Right renal pelvis (tissue), 4 donors: ENCODE results near the gene ANXA6. TPM values are rescaled to one million over a fixed set of nuclear protein-coding genes. Genes with fewer than 3 reads are reported as not detected.

ENCODE experiments used
- DNase-seq, 4 donors: peaks; one replicate each; pipeline ENCODE4 v3.0.0-alpha.2; 2013; ENCODE audit warnings: low read depth in 4 of 4, low spot score in 3 of 4, missing footprints in 1 of 4
- polyA plus RNA-seq, 4 donors: library from polyadenylated mRNA; unstranded; fragments of 120-200 nt; gene quantifications; one replicate each; pipeline ENCODE4 v1.2.1, GENCODE V29; 2013; ENCODE audit not compliant: insufficient read length in 4 of 4

Gene ANXA6
- polyA plus RNA-seq, 4 donors: 135 to 151 (median 140) TPM

DNA sequence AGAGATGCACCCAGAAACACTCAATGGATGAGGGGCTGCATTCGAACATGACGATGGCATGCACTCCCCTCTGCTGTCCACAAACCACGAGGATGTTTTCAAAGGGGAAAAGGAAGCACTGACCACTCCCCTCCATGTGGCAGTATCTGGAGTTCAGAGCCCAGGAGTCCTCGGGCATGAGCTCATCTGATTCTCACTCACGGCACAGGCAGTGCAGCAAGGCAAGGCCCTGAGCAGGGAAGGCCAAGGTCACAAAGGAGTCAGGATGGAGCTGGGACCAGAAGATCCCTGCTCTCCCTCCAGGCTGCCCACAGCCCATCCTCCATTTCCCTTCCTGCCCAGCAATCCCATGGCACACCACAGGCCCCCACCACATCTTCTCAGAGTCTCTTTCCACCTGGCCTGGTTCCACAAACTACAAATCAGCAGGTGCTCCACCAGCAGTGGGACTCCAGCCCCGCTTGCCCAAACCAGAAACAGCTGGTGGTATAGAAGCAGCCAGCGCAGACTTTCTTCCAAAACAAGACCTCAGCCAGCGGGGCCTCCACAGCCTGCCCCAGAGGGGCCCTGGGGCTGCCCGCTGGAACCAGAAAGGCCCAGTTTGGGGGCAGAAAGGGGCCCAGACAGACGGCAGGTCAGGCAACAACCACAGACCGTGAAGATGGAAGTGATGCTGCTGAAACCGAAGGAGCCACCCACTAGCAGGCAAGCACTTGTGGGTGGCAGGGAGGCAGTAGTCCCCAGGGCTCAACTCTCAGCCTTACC, 89.0 kb downstream of the ANXA6 start:
- no peak for DNase-seq

DNA sequence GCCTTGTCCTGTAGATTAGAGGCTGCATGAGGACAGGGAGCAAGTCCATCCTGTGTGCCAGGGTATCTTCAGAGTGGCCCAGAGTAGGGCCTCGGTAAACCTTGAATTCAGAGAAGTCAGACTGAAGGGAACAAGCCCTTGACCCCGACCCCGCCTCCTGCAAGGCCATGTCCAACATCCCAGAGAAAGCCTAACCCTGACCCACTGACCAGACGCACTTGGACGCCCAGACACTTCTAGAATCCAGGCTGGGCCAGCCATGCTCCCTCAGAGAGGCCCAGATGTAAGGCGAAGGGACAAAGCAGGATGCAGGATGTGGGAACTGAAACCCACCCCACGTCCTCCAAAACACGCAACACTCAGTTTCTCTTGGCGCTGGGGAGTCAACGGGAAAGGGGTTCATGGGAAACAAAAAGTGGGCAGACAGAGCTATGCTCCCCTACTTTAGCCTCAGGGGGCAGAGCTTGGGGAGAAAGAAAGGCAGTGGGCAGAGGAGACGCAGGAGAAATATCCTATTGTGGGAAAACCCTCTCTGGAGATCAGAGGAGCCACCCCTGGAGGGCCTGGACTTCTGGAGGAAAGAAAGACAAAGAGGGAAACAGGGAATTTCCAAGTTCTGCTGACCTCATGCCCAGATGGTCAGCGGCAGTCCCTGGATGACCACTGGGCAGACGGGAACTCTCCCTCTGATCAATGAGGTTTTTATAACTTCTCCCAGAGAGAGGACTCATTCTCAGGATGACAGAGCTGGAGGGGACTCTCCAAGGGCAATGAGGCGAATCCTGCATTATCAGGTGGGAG, 89.7 kb downstream of the ANXA6 start:
- DNase-seq: no peak

DNA sequence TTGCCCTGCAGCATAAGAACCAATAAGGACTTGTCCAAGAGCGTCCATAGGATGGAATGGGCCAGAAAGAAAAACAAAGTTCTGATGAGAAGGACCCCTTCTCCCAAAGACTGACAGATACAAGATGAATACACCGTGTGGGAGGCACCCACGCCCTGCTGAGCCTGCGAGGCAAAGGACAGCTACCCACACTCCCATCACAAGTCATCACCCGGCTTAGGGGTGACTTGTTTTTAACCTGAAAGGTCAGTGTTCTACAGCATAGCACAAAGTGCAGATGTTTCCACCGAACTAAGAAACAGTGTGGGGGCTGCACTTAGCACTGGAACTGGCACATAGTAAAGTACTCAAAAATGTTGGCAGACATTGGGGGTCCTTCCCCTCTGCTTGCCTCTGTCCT, 90.7 kb downstream of the ANXA6 start:
- no peak for DNase-seq

DNA sequence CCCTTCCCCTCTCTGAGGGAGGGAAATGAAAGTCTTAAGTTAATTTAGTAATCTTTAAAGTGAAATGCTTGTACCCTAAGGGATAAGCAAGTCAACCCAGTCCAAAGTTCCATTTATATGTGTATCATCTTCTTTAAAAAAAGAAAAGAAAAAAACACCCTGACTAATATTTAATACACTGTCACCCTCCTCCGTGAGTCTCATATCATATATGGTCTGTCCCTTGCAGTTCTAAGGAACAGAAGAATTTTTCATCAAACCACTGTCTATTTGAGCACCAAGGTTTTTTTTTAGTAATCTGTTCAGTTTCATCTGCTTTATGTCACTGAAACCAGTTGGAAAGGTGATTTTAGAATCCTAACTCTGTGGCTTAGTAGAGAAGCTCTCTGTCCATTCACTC, 92.0 kb downstream of the ANXA6 start:
- DNase-seq: no peak

DNA sequence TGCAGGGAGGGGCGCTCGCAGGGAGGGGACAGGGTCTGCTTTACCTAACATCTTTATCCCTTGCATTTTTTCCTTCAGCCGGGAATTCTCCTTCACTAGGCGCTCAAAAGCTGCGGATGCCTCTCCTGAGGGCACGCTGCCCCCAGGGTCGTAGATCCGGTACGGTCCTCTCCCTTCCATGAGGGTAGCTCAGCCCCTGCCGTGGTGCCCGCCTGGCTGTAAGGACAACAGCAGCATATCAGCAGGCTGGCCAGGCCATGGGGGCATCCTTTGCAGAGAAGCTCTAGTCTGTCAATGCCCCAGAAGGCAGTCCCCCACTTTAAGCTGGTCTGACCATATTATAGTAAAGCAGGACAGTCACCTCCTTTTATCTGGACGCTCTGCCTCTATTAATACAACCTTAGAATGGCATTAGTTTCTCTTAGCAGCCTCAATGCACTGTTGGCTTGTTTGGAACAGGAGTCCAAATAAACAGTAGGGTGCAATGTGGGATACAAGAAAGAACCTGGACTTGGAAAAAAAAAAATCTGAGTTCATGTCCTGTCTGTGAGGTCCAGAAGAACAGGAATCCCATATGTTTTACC, 92.6 kb downstream of the ANXA6 start:
- DNase-seq: no peak

DNA sequence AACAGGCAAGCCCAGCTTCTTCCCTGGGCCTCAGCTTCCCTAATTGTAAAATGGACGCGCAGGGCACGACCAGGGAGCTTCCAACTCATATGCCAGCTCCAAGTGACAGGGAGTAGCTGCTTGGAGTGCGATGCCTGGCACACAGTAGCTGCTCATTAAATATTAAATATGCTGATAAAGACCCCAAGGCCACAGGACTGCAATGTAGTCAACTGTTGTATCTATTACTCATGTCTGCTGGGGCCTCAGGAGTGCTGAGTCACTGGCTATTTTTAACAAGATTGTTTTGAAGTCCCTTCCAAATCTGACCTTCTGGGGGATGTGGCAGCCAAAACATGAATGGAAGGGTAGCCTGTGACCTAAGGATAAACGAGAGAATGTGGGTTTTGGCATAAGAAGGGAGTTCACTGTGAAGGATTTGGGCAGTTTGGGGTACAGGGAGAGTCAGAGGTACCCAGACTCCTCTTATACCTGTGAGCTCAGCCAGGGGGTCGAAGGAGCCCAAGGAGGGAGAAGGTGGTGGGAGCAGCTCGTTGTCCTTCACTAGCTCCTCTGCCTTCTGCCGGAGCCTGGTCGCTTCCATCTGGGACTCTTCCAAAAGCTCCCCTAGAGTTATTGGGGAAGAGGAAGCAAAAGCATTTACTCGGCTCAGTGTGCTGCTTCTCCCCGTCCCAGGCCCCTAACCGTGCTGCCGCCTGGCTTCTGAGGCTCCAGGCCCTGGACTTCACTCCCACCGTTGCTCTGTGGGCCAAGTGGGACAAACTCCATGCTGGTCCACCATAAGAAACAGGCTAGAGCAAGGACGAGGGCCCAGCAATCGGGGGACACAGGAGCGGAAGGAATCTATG, 94.2 kb downstream of the ANXA6 start:
- no peak for DNase-seq

DNA sequence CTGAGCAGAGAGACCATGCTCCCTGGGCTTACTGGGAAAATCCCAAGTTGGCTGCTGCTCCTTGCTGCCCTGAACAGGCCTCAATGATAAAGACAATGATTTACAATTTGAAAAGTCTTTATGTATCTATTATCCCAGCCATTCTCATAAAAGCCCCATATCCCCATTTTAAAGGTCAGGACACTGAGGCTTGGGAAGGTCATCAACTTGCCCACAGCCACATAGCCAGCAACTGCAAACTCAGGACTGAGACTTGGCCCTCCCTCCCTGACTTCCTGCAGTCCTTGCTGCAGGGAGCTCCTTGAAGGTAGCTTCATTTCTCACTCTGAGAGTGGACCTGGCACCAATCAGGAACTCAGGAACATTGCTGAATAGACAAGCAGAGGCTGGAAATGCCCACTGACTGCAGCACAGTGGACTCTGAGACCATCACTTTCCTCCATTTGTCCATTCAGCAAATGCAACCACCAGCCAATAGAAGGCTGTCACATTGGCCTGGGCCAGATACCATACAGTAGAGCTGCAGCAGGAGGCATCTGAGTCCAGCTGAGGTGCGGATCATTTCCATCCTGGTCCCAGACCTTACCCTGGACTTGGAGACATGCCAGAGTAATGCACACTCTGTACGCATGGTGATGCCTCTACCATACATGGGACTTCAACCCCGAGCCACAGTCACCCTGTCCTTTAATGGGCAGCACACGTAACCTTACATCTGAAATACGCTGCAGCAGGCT, 95.0 kb downstream of the ANXA6 start:
- DNase-seq: no peak

DNA sequence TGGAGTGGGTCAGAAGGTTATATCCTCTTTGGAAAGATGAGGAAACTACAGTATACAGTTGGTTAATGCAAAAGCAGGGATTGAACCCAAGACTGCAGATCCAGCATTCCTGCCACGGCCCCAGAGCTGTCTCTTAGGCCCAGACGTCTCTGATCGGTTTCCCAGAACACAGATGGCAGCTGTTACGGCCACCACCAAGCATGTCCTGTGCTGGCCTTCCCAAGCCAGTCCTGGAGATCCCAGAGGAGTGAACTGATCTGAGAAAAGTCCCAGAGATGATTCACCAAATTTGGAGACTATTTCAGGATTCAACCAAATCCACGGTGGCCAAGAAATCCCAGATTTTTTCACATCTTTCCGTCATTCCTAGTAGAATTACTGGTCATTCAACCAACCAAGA, 96.8 kb downstream of the ANXA6 start:
- DNase-seq: no peak

DNA sequence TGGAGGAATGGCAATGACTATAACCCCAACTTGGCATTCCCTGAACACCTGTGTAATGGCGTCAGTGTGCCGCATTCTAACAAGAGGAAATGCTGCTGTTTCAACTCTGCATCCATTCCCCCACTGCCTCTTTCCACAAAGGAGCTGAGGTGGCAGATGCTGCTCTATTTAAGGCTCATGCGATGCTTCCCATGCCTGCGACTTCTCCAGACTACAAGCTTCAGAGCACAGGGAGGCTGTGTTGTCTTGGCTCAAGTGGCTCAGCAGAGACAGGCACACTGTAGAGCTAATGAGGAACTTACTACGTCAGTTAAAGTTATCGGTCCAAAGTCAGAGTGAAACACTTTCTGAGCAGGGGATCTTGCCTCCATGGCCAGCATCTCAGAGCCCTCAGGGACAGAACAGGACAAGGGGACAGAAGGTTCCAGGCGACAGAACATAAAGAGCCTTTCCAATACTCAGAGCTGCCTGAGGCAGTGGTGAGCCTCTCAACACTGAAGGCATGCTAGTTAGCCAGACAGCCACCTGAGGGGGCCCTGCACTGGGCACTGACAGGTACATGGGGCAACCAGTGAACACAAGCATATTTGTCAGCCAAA, 98.6 kb downstream of the ANXA6 start:
- DNase-seq: no peak

DNA sequence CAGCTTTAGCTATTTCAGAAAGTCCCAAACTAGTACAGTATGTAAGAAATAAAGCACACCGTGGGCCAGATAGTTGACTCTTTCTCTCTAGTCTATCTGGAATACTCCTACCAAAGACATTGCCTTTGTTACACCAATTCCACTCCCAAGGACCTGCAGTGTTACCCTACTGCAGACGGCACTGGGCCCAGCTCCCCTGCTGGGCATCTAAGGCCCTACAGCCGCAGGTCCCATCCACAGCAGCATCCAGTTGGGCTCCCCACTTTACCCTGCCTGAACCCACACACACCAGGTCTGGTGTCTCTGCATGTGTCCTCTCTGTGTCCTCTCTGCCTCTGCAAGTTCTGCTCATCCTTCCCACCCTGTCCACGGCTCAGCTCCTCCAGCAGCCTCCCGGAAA, 99.3 kb downstream of the ANXA6 start:
- DNase-seq: no peak

DNA sequence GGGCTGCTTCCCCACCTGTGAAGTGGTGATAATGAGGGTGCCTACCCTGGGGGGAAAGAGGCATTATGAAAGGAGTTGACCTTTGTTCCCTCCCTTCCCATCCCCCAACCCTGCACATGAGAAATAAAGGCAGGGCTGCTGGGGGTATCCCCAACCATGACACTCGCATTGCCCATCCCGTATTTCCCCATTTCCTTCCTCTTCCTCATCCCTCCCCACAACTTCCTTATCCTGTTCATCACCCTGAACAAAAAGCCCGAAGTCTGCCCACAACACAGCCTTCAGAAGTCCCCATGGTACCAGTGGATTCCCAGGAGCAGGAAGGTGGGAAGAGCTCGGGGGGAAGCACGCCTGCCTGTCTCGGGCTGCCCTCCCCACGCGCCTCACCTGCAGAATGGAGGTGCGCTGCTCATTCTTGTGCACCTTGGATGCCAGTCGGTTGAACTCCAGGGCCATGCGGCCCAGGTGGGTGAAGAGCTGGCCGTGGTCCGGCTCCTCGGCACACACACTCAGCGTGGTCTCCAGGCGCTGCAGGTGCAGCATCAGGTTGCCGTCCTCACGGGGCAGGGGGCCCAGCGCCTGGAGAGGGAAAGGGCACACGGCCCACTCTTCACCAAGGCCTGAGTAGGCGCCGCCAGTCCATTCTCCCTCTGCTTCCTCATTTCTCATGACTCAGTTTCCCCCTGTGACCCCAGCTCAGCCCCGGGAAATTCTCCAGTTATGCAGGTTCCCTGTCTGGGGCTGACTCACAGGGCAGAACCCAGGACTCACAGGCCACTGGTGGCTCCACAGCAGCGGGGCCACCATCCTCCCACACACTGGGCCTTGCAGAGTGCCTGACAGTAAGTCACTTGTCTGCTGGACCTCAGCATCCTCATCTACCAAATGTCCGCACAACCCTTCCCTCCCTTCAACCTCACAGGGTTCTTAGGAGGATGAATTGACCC, 100.9 kb downstream of the ANXA6 start:
- DNase-seq: no peak

DNA sequence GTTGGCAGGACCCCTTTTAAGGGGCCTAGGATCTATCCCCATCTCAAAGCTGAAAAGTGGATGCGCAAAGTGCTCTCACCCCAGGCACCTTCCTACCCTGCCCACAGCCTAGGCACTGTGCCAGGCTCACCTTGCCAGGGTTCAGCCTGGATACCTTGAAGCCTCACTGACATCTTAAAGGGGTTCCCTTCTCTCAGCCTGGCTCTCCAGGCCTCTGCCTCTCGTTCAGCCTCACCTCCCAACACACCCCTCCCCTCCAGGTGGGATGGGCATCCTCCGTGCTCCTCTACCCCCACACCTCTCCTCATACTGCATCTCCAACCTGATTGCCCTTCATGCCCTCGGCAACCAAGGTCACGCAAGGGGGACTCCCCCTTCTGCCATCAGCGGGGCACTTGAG, 102.2 kb downstream of the ANXA6 start:
- DNase-seq: no peak

DNA sequence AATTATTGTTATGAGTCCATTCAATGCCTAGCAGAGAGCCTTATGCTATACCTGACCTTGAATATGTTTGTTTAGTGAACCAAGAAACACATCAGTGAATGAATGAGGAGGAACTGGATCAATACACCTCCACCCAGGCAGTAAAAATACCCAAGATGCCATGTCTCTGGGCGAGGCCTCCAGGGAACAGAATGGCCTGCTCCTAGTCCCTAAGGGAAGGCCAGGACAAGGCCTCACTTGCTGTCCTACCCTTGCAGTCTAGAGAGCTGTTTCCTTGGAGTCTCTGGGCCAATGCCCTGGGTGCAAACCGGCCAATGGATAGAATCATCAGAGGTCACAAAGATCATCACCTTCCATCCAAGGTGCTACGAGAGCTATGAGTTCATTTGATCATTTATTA, 102.9 kb downstream of the ANXA6 start:
- DNase-seq: no peak

DNA sequence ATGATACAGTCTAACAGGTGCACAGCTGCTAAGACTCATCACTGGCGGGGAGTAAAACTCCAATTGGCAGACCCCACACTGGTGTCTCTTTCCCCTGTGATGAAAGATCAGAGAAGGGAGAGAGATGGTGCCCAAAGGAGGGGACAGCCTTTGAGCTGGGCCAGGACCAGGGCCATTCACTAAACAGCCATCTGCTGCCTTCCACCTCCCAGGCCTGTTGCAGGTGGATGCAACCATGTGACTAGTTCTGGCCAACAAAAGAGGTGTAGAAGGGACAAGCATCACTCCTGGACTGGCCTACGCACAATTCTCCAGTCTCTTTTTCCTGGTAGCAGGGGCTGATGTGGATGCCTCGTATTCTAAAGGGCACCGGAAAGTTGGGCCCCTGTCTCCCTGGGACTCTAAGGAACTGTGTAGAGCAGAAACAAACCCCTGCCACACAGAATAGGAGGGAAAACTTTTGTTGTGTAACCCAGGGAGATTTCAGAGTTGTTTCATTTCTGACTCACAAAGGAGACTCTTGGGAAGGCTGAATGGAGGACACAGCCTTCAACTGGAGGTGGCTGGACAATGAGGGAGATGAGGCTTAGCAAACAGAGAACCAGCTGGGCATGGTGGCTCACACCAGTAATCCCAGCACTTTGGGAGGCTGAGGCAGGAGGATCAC, 103.7 kb downstream of the ANXA6 start:
- no peak for DNase-seq

DNA sequence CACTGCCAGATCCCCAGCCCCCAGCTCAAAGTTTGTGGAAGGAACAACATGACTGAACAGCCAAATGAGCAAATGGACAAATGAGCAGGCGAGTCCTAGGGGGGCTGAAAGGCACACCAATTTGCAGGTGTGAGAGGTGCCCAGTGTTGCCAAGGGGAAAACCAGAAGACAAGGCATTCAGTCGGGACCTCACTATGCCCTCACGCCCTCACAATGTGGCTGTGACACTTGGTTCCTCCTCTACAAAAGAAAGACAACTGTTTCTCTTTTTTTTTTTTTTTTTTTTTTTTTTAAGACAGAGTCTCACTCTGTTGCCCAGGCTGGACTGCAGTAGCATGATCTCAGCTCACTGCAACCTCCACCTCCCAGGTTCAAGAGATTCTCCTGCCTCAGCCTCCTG, 104.7 kb downstream of the ANXA6 start:
- DNase-seq: no peak

DNA sequence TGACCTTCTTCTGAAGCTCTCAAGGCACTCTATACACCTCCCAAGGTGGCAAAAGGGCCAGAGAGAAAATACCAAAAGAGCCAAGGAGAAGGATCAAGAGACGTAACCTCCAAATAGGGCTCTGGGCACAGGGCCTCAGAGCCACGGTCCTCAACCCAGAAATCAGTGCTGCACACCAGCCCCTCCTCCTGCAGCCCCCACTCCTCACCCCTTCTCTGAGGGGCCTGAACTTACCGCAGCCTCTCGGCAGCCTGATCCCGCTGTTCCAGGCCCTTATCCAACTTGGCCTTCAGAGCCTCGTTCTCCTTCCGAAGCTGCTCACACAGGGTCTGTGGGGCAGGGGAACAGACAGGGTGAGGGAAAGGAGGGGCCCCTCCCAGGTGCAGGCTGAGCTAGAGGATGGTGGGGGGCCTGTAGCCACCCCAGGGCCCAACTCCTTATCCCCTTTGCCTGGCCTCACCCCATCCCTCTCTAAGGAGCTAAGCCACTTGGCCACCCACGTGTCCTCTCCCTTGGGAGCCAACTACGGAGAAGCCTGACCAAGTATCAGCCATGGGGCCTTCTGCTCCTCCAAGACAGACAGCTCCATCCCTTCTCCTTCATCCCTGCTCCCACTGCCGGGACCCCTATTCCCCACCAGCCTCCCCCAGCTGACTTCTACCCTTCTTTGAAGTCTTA, 105.5 kb downstream of the ANXA6 start:
- no peak for DNase-seq

DNA sequence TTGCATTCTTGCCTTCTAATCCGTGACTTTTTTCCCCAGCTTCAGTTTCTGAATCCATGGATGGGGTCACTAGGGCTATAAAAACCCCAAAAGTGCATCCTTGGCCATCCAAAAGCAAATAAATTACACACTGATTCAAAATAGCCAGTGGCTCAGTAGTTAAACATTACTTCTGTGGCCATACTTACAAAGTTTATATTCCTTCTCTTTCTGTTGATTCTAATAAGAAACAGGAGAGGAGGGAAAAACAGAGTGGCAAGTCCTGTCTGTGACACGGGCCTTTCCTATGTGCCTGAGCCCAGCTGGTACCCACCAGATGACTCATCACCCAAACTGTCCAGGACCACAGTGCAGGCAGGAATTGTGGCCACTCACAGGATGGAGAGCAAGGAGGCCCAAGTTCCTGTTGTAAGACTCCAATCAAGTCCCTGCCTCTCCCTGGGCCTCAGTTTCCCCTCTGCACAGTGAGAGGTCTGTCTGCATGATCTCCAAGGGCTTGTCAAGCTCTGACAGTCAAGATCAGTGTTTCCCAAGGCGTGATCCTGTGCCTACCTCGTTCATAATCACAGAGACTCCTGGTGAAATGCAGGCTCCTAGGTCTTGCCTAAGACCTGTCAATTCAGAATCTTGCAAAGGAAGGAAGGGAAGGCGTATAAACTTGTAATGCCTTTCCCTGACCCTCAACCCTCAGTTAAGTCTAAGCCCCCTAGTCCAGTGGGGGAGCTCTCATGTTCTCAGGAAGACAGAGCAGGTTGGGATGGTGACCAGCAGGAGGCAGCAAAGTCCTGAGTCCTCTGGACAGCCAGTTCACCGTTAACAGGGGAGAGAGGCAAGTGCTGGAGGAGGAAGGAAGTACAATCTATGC, 106.3 kb downstream of the ANXA6 start:
- DNase-seq: peak in 3 of 4 donors; percentile 50 to 61 (median 58)
